Natural killer cell (primary cell): ENCODE results near the gene ARHGAP11A. TPM values are rescaled to one million over a fixed set of nuclear protein-coding genes. Genes with fewer than 3 reads are reported as not detected.

Experiments used
- ATAC-seq, 3 donors: fragments of 150-1000 bp in 2 of 3; fragments of 200-7000 bp in 1 of 3; cut with Tn5 transposase; 1 replicate in 1 of 3; 2 replicates in 2 of 3; pipeline ENCODE4 v1.10.0; 2021; ENCODE audit warnings: mild to moderate bottlenecking in 2 of 3, moderate library complexity in 2 of 3
- DNase-seq, 2 donors: peaks; one replicate each; pipeline versions ENCODE4 v3.0.0 to v3.0.0-alpha.2; 2013 to 2021; ENCODE audit warnings: mixed read lengths in 1 of 2
- H3K27ac ChIP-seq: one replicate; pipeline ENCODE4 v1.5.1; 2013; ENCODE audit warnings: mild to moderate bottlenecking, low read length
- H3K27me3 ChIP-seq: one replicate; pipeline ENCODE4 v1.6.1; 2013; ENCODE audit warnings: low read length; ENCODE audit not compliant: control insufficient read depth, insufficient read depth
- H3K36me3 ChIP-seq: one replicate; pipeline ENCODE4 v1.6.1; 2013; ENCODE audit warnings: low read length; ENCODE audit not compliant: control insufficient read depth, insufficient read depth
- H3K4me1 ChIP-seq: one replicate; pipeline ENCODE4 v1.6.1; 2013; ENCODE audit warnings: low read length; ENCODE audit not compliant: control insufficient read depth, insufficient read depth
- H3K4me3 ChIP-seq: one replicate; pipeline ENCODE4 v1.5.1; 2013; ENCODE audit warnings: low read length
- H3K9me3 ChIP-seq: one replicate; pipeline ENCODE4 v1.6.1; 2013; ENCODE audit warnings: low read length; ENCODE audit not compliant: control insufficient read depth, insufficient read depth
- H3K27ac Mint-ChIP-seq, 2 donors: one replicate each; pipeline ENCODE4 v1.8.0; 2022; ENCODE audit warnings: mild to moderate bottlenecking in 2 of 2, mixed read lengths in 2 of 2, moderate library complexity in 1 of 2
- H3K27me3 Mint-ChIP-seq, 2 donors: one replicate each; pipeline ENCODE4 v1.8.0; 2022; ENCODE audit warnings: low read depth in 2 of 2, mixed read lengths in 2 of 2
- H3K36me3 Mint-ChIP-seq: one replicate; pipeline ENCODE4 v1.8.0; 2022; ENCODE audit warnings: mixed read lengths
- H3K4me1 Mint-ChIP-seq, 2 donors: one replicate each; pipeline ENCODE4 v1.8.0; 2022; ENCODE audit warnings: mixed read lengths in 2 of 2
- H3K4me3 Mint-ChIP-seq: one replicate; pipeline ENCODE4 v1.8.0; 2022; ENCODE audit warnings: mild to moderate bottlenecking, moderate library complexity, mixed read lengths
- H3K9me3 Mint-ChIP-seq, 2 donors: one replicate each; pipeline ENCODE4 v1.8.0; 2022; ENCODE audit warnings: mixed read lengths in 2 of 2
- CTCF ChIP-seq: fragments of 200-600 bp; IDR thresholded peaks from one replicate; pipeline ENCODE4 v1.8.0; 2022; ENCODE audit warnings: antibody characterized with exemption
- WGBS: methylation state at CpG from one replicate; pipeline ENCODE4 v1.1.7; 2013; ENCODE audit warnings: missing lambda C conversion rate; ENCODE audit not compliant: insufficient coverage; 5-methylcytosine and 5-hydroxymethylcytosine counted together
- intact Hi-C: fragments of 100-400 bp; cut with micrococcal nuclease; formaldehyde crosslinking; loops from one replicate; pipeline ENCODE4 v1.14.2; 2022
- total RNA-seq, 4 donors: library from RNA; stranded (reverse); fragments of 120-200 nt in 1 of 4; gene quantifications; one replicate each; pipeline versions ENCODE4 v1.2.3 to v1.2.4, GENCODE V29; 2013 to 2022

Gene ARHGAP11A
- total RNA-seq, 3 donors from 2014 or later (not counting 1 experiment from before 2014, with no cell fraction given), result 1.4 to 8.1 (median 5.6) TPM

DNA sequence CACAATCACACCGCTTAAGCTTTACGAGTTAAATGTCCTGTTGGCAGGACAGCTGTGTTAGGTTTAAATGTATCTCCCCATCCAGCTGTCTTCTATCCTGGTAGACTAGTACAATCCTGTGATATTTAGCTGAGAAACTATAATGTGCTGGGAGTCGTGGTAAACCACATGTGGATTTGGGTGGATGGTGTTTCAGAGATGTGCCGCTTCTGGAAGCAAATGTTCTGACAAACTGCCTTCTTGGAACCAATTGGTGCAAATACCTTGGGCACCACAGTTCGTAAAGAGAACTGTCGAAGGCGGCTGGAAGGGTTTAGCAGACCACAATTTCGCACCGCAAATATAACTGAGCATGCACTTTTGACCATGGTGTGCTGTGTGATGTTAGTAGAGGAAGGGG is 41.2 kb downstream of the ARHGAP11A start:
- Mint-ChIP-seq H3K4me3 (no peak overlapping the region), H3K36me3 (no peaks in the 10 kb centered on the region), H3K27ac (no peak overlapping the region), H3K9me3 (no peaks in the 10 kb centered on the region), H3K27me3 (no peaks in the 10 kb centered on the region), H3K4me1 (peaks cover 11 to 16% of the 10 kb centered on the region in 2 donors)
- H3K4me3 ChIP-seq, result no peak overlapping the region
- intact Hi-C loops, result no loop called here
- no peaks in the 10 kb centered on the region for H3K36me3 ChIP-seq
- DNase-seq (no peak), ATAC-seq (no peak)
- no peaks in the 10 kb centered on the region for H3K27me3 ChIP-seq
- 72% methylated on average over 9 of the region's 9 CpGs for WGBS
- H3K27ac ChIP-seq, result no peak overlapping the region
- no peaks in the 10 kb centered on the region for H3K9me3 ChIP-seq
- no peaks in the 10 kb centered on the region for H3K4me1 ChIP-seq
- TF ChIP-seq CTCF, result no peak

DNA sequence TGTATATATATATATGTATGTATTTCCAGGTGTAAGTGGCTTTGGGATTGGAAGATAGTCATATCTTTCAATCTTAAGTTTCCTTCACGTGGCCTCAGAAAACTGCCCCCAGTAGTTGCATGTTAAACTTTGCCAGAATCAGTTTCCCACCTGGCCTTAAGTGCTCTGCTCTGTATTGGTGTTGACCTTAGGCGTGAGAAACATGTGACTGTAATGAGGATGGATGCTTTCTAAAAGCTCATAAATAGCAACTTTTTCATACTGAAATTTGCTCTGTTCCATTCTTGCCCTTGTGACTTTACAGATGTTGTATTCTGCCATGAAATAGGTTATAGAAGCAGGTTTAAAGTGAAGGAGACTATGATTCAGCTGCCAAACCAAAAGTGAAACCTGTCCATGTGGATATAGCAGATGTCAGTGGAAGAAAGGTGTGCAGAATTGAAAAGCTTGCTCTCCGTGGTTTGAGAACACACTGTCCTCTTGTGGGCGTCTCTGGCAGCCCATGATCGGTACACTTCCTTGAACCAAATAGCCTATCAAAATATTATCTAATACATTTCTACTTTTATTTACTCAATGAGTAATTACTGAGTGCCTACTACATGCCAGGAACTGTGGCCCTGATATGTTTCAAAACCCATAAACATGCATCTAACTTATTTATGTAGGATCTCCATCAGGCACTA is 42.0 kb downstream of the ARHGAP11A start:
- no peak overlapping the region for H3K4me3 Mint-ChIP-seq
- H3K4me3 ChIP-seq, result no peak overlapping the region
- no peaks in the 10 kb centered on the region for H3K36me3 Mint-ChIP-seq
- intact Hi-C loops, result no loop called here
- H3K9me3 ChIP-seq, result no peaks in the 10 kb centered on the region
- no peak overlapping the region for H3K27ac Mint-ChIP-seq
- no peak for TF ChIP-seq CTCF
- H3K27me3 Mint-ChIP-seq, result no peaks in the 10 kb centered on the region
- no peaks in the 10 kb centered on the region for H3K36me3 ChIP-seq
- peaks cover 11 to 17% of the 10 kb centered on the region in 2 donors for H3K4me1 Mint-ChIP-seq
- DNase-seq (peak in 1 of 2 donors; percentile 38), ATAC-seq (peak; percentile 47 to 68 (median 66))
- H3K27me3 ChIP-seq, result no peaks in the 10 kb centered on the region
- no peaks in the 10 kb centered on the region for H3K9me3 Mint-ChIP-seq
- WGBS, result 53% methylated on average over 5 of the region's 5 CpGs
- no peak overlapping the region for H3K27ac ChIP-seq
- no peaks in the 10 kb centered on the region for H3K4me1 ChIP-seq

DNA sequence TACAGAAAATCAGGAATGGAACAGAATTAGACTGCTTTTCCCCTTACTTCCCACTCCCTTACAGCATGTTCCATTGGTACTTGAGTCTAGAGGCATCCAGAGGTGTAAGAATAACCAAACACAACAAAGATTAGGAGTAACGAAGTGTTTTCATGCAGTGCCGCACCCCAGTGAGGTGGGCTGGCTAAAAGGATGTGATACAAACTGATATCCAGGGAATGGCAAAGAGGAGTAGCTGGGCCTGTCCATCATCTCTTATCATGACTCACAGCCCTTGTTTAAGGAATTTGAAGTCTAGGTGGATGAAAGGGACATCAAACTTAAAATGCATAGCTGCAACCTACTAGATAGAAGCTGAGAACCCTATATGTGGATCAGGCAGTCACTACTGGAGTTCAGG is 42.6 kb downstream of the ARHGAP11A start:
- no peak for TF ChIP-seq CTCF
- Histone ChIP-seq H3K9me3 (no peaks in the 10 kb centered on the region), H3K27me3 (no peaks in the 10 kb centered on the region), H3K36me3 (no peaks in the 10 kb centered on the region), H3K4me1 (no peaks in the 10 kb centered on the region), H3K27ac (no peak overlapping the region), H3K4me3 (no peak overlapping the region)
- H3K27ac Mint-ChIP-seq, result no peak overlapping the region
- intact Hi-C loops, result no loop called here
- no peaks in the 10 kb centered on the region for H3K9me3 Mint-ChIP-seq
- ATAC-seq (no peak), DNase-seq (no peak)
- no CpG with 5 or more reads among the region's 2 CpGs for WGBS
- H3K36me3 Mint-ChIP-seq, result no peaks in the 10 kb centered on the region
- no peaks in the 10 kb centered on the region for H3K27me3 Mint-ChIP-seq
- H3K4me3 Mint-ChIP-seq, result no peak overlapping the region
- peaks cover 17 to 22% of the 10 kb centered on the region in 2 donors for H3K4me1 Mint-ChIP-seq
